GM21528 (cell line): ENCODE data around the gene NTM.

Experiments
- ATAC-seq: cut with Tn5 transposase; IDR thresholded peaks from one replicate; pipeline ENCODE4 v1.9.1; 2021; ENCODE audit warnings: mild to moderate bottlenecking, moderate library complexity; ENCODE audit not compliant: unreplicated experiment, low FRiP score

The NTM gene

GRCh38 chr11:131628739-131629138, 258.3 kb downstream of the NTM start:
- ATAC-seq, result no peak

- no peak for ATAC-seq
Observed at GRCh38 chr11:131629925-131630540, 259.6 kb downstream of the NTM start.

- ATAC-seq, result no peak
Observed at GRCh38 chr11:131632971-131633370, 262.6 kb downstream of the NTM start.

DNA sequence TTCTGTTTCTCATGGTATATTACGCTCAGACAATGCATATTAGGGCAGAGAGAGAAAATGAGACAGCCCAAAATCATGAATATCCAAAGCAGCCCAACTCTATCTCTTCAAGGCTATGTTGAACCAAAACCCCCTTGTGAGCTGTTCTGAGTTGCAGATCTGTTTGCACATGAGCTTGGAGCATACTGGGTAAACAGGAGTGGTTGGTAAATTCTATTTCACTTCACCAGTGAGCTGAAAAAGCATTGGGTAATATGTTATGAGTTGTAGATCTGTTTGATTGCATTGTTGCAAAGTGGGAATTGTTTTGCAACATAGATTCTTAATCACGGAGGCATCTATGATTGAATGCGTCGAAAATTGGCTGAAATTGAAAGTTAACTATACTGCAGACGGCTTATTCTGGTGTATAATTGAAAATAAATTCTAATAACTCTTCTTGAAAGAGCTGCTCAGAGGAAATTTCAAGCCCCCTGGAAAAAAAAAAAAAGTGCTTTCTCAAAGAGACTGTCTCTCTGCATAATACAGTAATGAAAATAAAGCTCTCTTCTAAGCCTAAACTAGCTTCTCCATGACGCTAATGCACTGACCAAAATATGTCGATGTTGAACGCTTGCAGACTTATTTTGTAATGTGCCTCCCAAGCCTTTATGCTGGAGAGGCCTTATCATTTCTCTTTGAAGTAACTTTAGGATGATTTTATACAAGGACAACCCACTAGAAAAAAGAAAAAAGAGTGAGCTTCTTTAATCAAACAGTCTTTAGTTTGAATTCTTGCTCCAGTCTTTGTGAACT, 263.7 kb downstream of the NTM start:
- ATAC-seq, result no peak

DNA sequence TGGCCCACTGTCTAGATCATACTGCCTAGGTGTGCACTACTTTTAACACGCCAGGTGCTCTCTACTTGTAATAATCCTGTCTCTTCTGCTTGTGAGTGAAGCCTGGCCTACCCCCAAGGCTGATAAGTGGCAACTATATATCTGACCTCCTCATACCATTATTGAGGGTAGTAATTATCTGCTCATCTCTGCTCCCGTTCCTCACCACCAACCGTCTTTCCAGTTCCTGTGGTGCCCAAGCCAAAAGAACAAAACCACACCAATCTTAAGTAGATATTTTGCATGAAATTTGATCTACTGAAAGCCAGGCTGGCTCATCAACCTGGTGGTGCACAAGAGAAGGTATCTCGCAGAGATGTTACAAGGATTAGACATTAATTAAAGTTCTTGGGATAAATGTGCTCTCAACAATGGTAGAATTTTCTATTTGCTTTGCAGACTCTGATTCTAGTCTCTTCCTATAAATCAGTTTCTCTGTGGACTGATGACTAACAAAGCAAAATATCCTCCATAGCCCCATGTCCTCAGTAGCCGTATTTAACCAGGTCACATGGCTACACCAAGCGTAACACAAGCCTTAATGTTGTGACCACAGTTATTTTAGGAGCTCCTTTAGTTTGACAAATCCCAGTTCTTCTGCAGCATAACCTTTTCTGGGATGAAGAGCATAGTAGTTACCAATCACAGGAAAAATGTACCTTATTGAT, 267.2 kb downstream of the NTM start:
- no peak for ATAC-seq

DNA sequence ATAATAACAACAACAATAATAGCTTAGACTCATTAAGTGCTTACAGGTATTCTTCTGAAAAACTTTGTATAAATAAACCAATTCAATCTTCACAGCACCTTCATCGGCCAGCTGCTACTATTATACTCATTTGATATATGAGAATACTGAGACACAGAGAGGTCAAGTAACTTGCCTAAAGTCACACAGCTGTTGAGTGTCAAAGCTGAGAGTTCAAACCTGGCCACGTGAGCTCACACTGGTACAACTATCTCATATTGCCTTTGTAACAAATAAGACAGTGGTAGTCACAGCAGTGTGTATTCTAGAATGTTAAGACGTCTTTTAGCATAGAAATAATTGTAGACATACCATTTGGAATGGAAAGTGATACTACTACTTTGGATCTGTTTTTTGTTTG, 268.5 kb downstream of the NTM start:
- no peak for ATAC-seq

DNA sequence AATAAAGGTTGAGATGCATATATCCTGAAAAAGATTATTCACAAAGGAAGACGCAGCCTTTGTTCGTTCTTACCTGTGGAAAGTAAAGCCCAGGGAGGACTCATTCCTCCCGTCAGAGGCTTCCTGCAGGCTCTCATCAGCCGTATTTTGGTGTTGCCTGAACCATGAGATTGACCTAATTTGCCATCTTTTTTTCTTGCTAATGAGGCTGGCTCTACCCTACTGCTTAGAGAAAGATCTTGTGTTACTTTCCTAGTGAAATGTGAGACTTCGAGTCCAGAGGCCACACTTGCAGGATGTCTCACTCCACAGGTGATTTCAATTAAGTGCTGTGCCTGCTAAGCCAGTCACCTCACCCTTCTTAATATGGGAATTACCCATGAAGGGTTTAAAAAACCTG, 269.9 kb downstream of the NTM start:
- no peak for ATAC-seq

GRCh38 chr11:131642756-131643531, 272.5 kb downstream of the NTM start:
- ATAC-seq, result no peak

DNA sequence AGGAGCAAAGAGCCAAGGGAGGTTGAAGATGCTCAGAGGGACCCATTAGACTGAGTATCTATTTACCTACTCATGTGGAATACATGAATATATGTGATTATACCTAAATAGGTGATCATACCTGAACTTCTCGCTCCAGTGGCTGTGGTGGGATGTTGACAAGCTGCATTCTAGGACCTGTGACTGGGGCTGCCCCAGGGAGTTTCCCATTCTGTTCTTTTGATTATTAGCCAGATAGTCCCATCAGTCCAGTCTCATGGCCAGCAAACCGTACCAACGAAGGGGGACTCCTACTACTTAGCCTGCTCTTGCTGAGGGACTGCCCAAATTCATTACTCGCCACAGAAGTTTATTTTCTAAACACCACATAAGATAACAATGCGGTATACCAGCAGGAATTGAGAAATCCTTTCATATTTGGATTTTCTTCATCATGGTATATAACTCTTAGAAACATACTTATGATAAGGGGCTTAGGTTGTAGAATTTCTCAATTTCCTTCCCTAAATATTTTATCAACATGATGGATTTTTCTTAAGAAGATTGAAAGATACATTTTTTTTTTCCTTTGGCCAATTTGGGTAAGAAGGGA, 273.9 kb downstream of the NTM start:
- ATAC-seq, result no peak

GRCh38 chr11:131645237-131645636, 274.8 kb downstream of the NTM start:
- no peak for ATAC-seq

DNA sequence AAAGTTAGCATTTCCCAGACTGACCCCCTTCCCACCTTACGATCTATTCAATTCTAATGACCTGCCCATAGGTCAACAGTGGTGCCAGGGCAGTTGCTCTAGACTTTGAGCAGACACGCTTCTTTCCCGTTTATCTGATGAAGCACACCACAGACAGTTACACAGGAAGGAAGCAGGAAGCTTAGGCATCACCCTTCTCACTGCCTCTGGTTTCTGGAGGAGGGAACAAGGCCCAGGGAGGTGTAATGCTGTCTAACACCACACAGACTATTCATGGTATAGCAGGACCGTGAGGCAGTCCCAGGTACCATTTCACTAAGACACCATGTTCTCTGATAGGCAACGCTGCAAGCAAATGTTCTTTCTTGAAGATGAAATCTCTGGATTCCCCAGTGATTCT, 279.4 kb downstream of the NTM start:
- no peak for ATAC-seq

GRCh38 chr11:131652231-131652630, 281.8 kb downstream of the NTM start:
- no peak for ATAC-seq

GRCh38 chr11:131653260-131653659, 282.8 kb downstream of the NTM start:
- no peak for ATAC-seq

DNA sequence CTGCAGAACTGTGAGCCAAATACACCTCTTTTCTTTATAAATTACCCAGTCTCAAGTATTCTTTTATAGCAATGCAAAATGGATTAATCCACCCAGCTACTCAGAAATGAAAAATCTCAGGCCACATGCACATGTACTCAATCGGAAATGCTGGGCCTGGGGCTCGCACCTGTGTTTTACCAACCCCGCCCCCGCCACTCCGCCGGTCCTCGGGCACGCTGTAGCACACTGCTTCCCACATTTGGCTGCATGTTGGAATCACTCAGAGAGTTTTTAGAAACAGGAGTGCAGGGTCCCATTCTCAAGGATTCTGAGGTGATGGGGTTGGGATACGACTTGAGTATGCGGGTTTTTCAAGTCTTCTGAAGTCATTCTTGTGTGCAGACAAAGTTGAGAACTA, 284.4 kb downstream of the NTM start:
- ATAC-seq, result no peak

- no peak for ATAC-seq
Observed at GRCh38 chr11:131656179-131656838, 285.9 kb downstream of the NTM start.

DNA sequence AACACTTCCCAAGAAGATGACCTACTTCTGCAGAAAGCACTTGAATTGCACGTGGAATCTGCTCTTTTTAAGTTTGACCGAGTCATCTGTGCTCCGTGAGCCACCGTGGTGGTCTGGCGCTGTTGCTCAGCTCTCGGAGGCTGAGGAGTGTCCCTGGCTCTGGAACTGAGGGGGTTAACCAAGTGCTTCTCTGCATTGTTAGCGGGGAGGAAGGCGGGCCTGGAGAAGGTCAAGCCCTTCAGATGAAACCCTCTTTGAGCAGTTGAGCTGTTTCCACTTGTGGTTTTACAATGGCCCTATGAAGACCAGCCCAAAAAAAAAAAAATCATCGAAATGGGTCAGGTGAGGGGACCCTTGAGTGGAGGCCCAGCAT, 286.4 kb downstream of the NTM start:
- no peak for ATAC-seq

- ATAC-seq, result no peak
Observed at GRCh38 chr11:131658414-131658813, 288.0 kb downstream of the NTM start.

- peak; percentile 88 for ATAC-seq
Observed at GRCh38 chr11:131658952-131659351, 288.5 kb downstream of the NTM start.

DNA sequence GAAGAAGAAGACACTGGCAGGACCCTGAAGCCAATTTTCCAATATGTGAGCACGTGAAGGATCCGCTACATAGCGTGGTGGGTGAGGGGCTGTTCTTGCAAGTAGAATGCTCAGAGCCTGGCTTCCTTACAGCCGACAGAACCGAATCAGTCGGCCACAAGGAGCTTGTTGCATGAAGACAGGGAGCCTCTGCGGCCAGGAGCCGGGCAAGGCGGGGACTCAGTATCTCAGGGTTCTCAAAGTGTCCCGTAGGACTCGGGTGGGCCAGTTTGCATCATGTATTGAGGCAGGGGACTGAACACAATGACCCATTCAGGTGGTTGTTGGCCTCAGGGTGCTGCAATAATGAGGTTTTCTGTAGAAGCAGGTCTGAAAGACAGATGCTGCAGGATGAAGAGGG, 289.5 kb downstream of the NTM start:
- no peak for ATAC-seq

GRCh38 chr11:131661132-131661531, 290.7 kb downstream of the NTM start:
- no peak for ATAC-seq
